GM12878 (cell line): ENCODE measurements around the gene MXD4. TPM values are rescaled to one million over a fixed set of nuclear protein-coding genes. Genes with fewer than 3 reads are reported as not detected.

Experiments used
- ATAC-seq: fragments of 200-7000 bp; cut with Tn5 transposase; 3 replicates; pipeline ENCODE4 v1.9.1; 2020; ENCODE audit warnings: mild to moderate bottlenecking, moderate library complexity
- BruUV-seq: library from RNA; stranded (reverse); fragments of 400-500 nt; replicated peaks from 2 replicates; lab custom pipeline; 2021; lab: Mats Ljungman, UMichigan
- CTCF ChIA-PET: fragments of 300-600 bp; sonication (Branson Sonifier 250); formaldehyde crosslinking; extraction: SDS; loops from one replicate; lab custom pipeline; 2021; ENCODE audit warnings: inconsistent platforms; lab: Yijun Ruan, JAX
- POLR2A ChIA-PET: fragments of 350-600 bp; formaldehyde crosslinking; extraction: SDS; loops from one replicate; lab custom pipeline; 2021; ENCODE audit warnings: inconsistent platforms; lab: Charles Lee
- RAD21 ChIA-PET: fragments of 300-600 bp; sonication (Branson Sonifier 250); formaldehyde crosslinking; loops from one replicate; lab custom pipeline; 2023; ENCODE audit warnings: antibody characterized with exemption; ENCODE audit not compliant: unreplicated experiment; lab: Charles Lee
- SMC1A ChIA-PET: fragments of 300-600 bp; sonication (Branson Sonifier 250); formaldehyde crosslinking; loops from one replicate; lab custom pipeline; 2023; ENCODE audit not compliant: unreplicated experiment, uncharacterized antibody; lab: Charles Lee
- DNase-seq: peaks from one replicate; pipeline ENCODE4 v3.0.0-alpha.2; 2011; ENCODE audit warnings: low read depth, low spot score
- FAIRE-seq: peaks from 3 replicates; lab custom pipeline; 2011; peaks lifted over from hg19 to GRCh38; lab: Jason Lieb, UNC
- H2AFZ ChIP-seq: 2 replicates; pipeline ENCODE4 v1.6.0; 2011; ENCODE audit warnings: low read depth, low read length, control low read depth; ENCODE audit not compliant: control insufficient read depth
- H3K27ac ChIP-seq: 2 replicates; pipeline ENCODE4 v1.5.1; 2011; ENCODE audit warnings: control low read depth; ENCODE audit not compliant: control insufficient read depth, insufficient read depth
- H3K27me3 ChIP-seq, 2 experiments: replicated peaks in 1 of 2; 2 replicates each; pipeline versions ENCODE4 v1.6.0 to v1.6.1; 2011; ENCODE audit warnings: low read length in 1 of 2; ENCODE audit not compliant: control insufficient read depth in 2 of 2, insufficient read depth in 2 of 2
- H3K36me3 ChIP-seq, 2 experiments: 2 replicates each; pipeline ENCODE4 v1.5.1; 2011; ENCODE audit warnings: low read length in 1 of 2; ENCODE audit not compliant: control insufficient read depth in 2 of 2, insufficient read depth in 2 of 2
- H3K4me1 ChIP-seq: 2 replicates; pipeline ENCODE4 v1.6.1; 2011; ENCODE audit warnings: mild to moderate bottlenecking, low read length, moderate library complexity, mixed read lengths; ENCODE audit not compliant: control insufficient read depth, insufficient read depth
- H3K4me2 ChIP-seq: 2 replicates; pipeline ENCODE4 v1.6.0; 2011; ENCODE audit warnings: control low read depth; ENCODE audit not compliant: control insufficient read depth, insufficient read depth
- H3K4me3 ChIP-seq: fragments of 200-600 bp; sonication (generic); 2 replicates; pipeline ENCODE4 v1.5.1; 2016
- H3K79me2 ChIP-seq: 2 replicates; pipeline ENCODE4 v1.6.0; 2011; ENCODE audit warnings: low read length; ENCODE audit not compliant: control insufficient read depth, insufficient read depth
- H3K9ac ChIP-seq: 2 replicates; pipeline ENCODE4 v1.8.0; 2011; ENCODE audit warnings: low read length, control low read depth, mixed read lengths; ENCODE audit not compliant: control insufficient read depth, insufficient read depth
- H3K9me3 ChIP-seq: replicated peaks from 3 replicates; pipeline ENCODE4 v1.5.1; 2011; ENCODE audit warnings: mild to moderate bottlenecking, low read length; ENCODE audit not compliant: control insufficient read depth, insufficient read depth
- H4K20me1 ChIP-seq: 2 replicates; pipeline ENCODE4 v1.6.0; 2011; ENCODE audit not compliant: control insufficient read depth, insufficient read depth
- BCL11A ChIP-seq: IDR thresholded peaks from 2 replicates; pipeline ENCODE4 v1.6.1; 2011; ENCODE audit warnings: low read depth, low read length
- CREM ChIP-seq: IDR thresholded peaks from 2 replicates; pipeline ENCODE4 v1.6.1; 2014; ENCODE audit warnings: antibody characterized with exemption, low read depth
- E2F8 ChIP-seq: fragments of 450-650 bp; IDR thresholded peaks from 2 replicates; pipeline ENCODE4 v1.6.1; 2018; ENCODE audit warnings: mild to moderate bottlenecking, low read depth, moderate library complexity; ENCODE audit not compliant: partially characterized antibody
- NR2C2 ChIP-seq: IDR thresholded peaks from 2 replicates; pipeline ENCODE4 v1.6.1; 2011; ENCODE audit warnings: borderline replicate concordance, low read depth; ENCODE audit not compliant: control insufficient read depth, insufficient read length
- RAD21 ChIP-seq: IDR thresholded peaks from 2 replicates; pipeline ENCODE4 v1.6.1; 2011; ENCODE audit warnings: mild to moderate bottlenecking, low read depth, low read length, moderate library complexity; ENCODE audit not compliant: insufficient read depth
- RCOR1 ChIP-seq: conservative IDR thresholded peaks from 2 replicates; pipeline ENCODE4 v1.6.1; 2012; ENCODE audit warnings: low read depth, low read length, improper control_type of control experiment
- TCF7 ChIP-seq: IDR thresholded peaks from 2 replicates; pipeline ENCODE4 v1.6.1; 2014; ENCODE audit warnings: antibody characterized with exemption, borderline replicate concordance
- WGBS: methylation state at CpG from one replicate; pipeline ENCODE4 v1.1.6; 2016; ENCODE audit warnings: low lambda C conversion rate; ENCODE audit not compliant: insufficient replicate concordance, insufficient coverage; ENCODE audit errors: missing lambda C conversion rate; 5-methylcytosine and 5-hydroxymethylcytosine counted together
- in situ Hi-C: fragments of 300-500 bp; cut with MboI; formaldehyde crosslinking; loops from 9 replicates; pipeline ENCODE4 v1.14.3; 2018; ENCODE audit warnings: mixed read lengths
- intact Hi-C: fragments of 100-400 bp; cut with micrococcal nuclease; formaldehyde crosslinking; loops from one replicate; pipeline ENCODE4 v1.14.2; 2022; ENCODE audit not compliant: unreplicated experiment
- polyA plus RNA-seq, 11 experiments: library from polyadenylated mRNA; depleted of rRNA in 4 of 11; unstranded in 6 of 11; stranded (reverse) in 5 of 11; fragments of >200 nt; fragmentation: Nextera tagmentation in 4 of 11; fragmentation: Illumina TruSeq in 1 of 11; extraction: Ambion mirVana in 4 of 11; extraction: Trizol in 1 of 11; gene quantifications; 1 replicate in 1 of 11; 2 replicates in 10 of 11; pipeline versions ENCODE4 v1.2.1 to v1.2.3, GENCODE V29; 2011 to 2016; ENCODE audit warnings: inconsistent platforms in 2 of 11, missing spikeins in 2 of 11, low read depth in 1 of 11
- total RNA-seq, 4 experiments: library from RNA; depleted of rRNA in 3 of 4; stranded (reverse); fragments of >200 nt in 3 of 4; fragmentation: Illumina TruSeq in 1 of 4; extraction: Trizol in 1 of 4; gene quantifications; 2 replicates each; pipeline versions ENCODE4 v1.2.1 to v1.2.3, GENCODE V29; 2013 to 2021
- TF ChIP-seq, protein P1 (sequence below): fragments of 150-350 bp; IDR thresholded peaks from 2 replicates; pipeline ENCODE4 v1.6.1; 2016; ENCODE audit warnings: low read depth, low read length
- TF ChIP-seq, protein P2 (sequence below): fragments of 450-650 bp; IDR thresholded peaks from 2 replicates; pipeline ENCODE4 v1.6.1; 2017; ENCODE audit warnings: mild to moderate bottlenecking

MXD4 gene
- total and polyA plus RNA-seq, 10 of the 15 experiments (the other 5 are each of a cell fraction or from before 2014, with no cell fraction given) = 0.21 to 25.6 (median 5.2) TPM

DNA sequence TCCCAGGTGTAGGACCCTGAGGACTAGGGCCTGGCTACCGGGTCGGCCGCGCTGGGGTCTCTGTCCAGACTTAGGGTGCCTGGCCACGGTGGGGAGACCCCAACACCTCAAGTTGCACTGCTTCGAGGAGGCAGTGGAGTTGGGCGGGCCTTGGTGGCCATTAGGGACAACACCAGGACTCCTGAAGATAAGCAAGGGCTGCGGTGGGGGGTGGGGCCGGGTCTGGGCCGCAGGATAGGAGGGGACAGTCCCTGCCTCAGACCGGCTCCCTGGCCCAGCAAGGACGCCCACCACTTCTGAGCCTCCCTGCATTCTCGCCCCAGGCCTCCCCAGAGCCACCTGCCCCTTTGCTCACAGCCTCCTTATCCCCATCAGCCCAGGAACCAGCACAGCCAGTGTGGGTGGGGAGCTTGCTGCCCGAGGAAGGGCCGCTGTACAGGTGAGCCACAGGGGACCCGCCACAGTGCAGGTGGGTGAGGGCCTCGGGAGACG is 5.5 kb upstream of the MXD4 start:
- Histone ChIP-seq H3K4me3 (no peak overlapping the region), H3K79me2 (no peaks in the 10 kb centered on the region), H3K9ac (no peak overlapping the region), H3K27ac (no peak overlapping the region), H3K4me1 (no peaks in the 10 kb centered on the region; the same call in 1 of the 2 replicates), H3K27me3 (no peaks in the 10 kb centered on the region), H3K4me2 (no peak overlapping the region), H3K9me3 (no peaks in the 10 kb centered on the region), H4K20me1 (no peaks in the 10 kb centered on the region), H2AFZ (no peak overlapping the region), H3K36me3 (no peaks in the 10 kb centered on the region)
- WGBS = 30% methylated on average over 15 of the region's 18 CpGs
- SMC1A ChIA-PET = no interaction called here
- FAIRE-seq (no peak), DNase-seq (no peak), ATAC-seq (no peak)
- intact Hi-C loops (loop anchor here (10.0 kb wide), 1 partner anchor 807 kb away; the partner anchor contains the start of genes HTT and HTT-AS), in situ Hi-C loops (no loop called here)
- POLR2A ChIA-PET = no interaction called here
- BruUV-seq = no TSS peak
- TF ChIP-seq RAD21 = no peak
- TF ChIP-seq, protein P1, sequence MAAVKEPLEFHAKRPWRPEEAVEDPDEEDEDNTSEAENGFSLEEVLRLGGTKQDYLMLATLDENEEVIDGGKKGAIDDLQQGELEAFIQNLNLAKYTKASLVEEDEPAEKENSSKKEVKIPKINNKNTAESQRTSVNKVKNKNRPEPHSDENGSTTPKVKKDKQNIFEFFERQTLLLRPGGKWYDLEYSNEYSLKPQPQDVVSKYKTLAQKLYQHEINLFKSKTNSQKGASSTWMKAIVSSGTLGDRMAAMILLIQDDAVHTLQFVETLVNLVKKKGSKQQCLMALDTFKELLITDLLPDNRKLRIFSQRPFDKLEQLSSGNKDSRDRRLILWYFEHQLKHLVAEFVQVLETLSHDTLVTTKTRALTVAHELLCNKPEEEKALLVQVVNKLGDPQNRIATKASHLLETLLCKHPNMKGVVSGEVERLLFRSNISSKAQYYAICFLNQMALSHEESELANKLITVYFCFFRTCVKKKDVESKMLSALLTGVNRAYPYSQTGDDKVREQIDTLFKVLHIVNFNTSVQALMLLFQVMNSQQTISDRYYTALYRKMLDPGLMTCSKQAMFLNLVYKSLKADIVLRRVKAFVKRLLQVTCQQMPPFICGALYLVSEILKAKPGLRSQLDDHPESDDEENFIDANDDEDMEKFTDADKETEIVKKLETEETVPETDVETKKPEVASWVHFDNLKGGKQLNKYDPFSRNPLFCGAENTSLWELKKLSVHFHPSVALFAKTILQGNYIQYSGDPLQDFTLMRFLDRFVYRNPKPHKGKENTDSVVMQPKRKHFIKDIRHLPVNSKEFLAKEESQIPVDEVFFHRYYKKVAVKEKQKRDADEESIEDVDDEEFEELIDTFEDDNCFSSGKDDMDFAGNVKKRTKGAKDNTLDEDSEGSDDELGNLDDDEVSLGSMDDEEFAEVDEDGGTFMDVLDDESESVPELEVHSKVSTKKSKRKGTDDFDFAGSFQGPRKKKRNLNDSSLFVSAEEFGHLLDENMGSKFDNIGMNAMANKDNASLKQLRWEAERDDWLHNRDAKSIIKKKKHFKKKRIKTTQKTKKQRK = no peak
- TF ChIP-seq CREM = no peak
- no peak for TF ChIP-seq RCOR1
- TF ChIP-seq, protein P2, sequence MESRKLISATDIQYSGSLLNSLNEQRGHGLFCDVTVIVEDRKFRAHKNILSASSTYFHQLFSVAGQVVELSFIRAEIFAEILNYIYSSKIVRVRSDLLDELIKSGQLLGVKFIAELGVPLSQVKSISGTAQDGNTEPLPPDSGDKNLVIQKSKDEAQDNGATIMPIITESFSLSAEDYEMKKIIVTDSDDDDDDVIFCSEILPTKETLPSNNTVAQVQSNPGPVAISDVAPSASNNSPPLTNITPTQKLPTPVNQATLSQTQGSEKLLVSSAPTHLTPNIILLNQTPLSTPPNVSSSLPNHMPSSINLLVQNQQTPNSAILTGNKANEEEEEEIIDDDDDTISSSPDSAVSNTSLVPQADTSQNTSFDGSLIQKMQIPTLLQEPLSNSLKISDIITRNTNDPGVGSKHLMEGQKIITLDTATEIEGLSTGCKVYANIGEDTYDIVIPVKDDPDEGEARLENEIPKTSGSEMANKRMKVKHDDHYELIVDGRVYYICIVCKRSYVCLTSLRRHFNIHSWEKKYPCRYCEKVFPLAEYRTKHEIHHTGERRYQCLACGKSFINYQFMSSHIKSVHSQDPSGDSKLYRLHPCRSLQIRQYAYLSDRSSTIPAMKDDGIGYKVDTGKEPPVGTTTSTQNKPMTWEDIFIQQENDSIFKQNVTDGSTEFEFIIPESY = no peak
- no peak for TF ChIP-seq TCF7
- TF ChIP-seq BCL11A = no peak
- TF ChIP-seq E2F8 = no peak
- TF ChIP-seq NR2C2 = no peak
- RAD21 ChIA-PET = no interaction called here
- CTCF ChIA-PET = no interaction called here
